Stimulated activated CD8-positive, alpha-beta memory T cell treated with anti-CD3 and anti-CD28 coated beads, Interleukin-12 subunit alpha, Interleukin-12 subunit beta, amount 100 ng/mL, for 4 hours (primary cell): ENCODE data around the gene CCL18.
"Not testable (repeated sequence)": the region's sequence is repeated elsewhere in the genome, so short reads cannot be mapped to it uniquely, and the experiment has no call there.

Experiments used
- DNase-seq: peaks from one replicate; pipeline ENCODE4 v3.0.0-alpha.2; 2020; ENCODE audit warnings: low read depth

Gene CCL18

GRCh38 chr17:36104701-36105181, 40.7 kb downstream of the CCL18 start:
- no peak for DNase-seq

GRCh38 chr17:36105781-36106492, 41.9 kb downstream of the CCL18 start:
- no peak for DNase-seq

- no peak for DNase-seq
Measured at GRCh38 chr17:36106493-36106835, 42.4 kb downstream of the CCL18 start.

GRCh38 chr17:36107660-36108059, 43.6 kb downstream of the CCL18 start:
- no peak for DNase-seq

GRCh38 chr17:36108265-36108664, 44.2 kb downstream of the CCL18 start:
- not testable (repeated sequence) for DNase-seq

GRCh38 chr17:36111068-36111490, 47.0 kb downstream of the CCL18 start:
- no peak for DNase-seq

GRCh38 chr17:36112572-36112971, 48.5 kb downstream of the CCL18 start:
- DNase-seq = no peak

- not testable (repeated sequence) for DNase-seq
Measured at GRCh38 chr17:36113131-36113530, 49.1 kb downstream of the CCL18 start.

GRCh38 chr17:36114971-36115648, 51.0 kb downstream of the CCL18 start:
- DNase-seq = not testable (repeated sequence)

GRCh38 chr17:36115649-36115977, 51.5 kb downstream of the CCL18 start:
- not testable (repeated sequence) for DNase-seq

GRCh38 chr17:36117505-36118382, 53.7 kb downstream of the CCL18 start:
- DNase-seq = no peak

GRCh38 chr17:36118477-36119353, 54.6 kb downstream of the CCL18 start:
- DNase-seq = no peak

GRCh38 chr17:36120221-36120620, 56.1 kb downstream of the CCL18 start:
- no peak for DNase-seq

GRCh38 chr17:36121099-36121498, 57.0 kb downstream of the CCL18 start:
- not testable (repeated sequence) for DNase-seq
